Large intestine (tissue), 12 donors: ENCODE data around the gene MAPKAPK3. TPM values are rescaled to one million over a fixed set of nuclear protein-coding genes. Genes with fewer than 3 reads are reported as not detected.

Experiments
- DNase-seq, 2 donors: peaks; one replicate each; pipeline versions ENCODE4 v3.0.0 to v3.0.0-alpha.2; 2013
- H3K27ac ChIP-seq: one replicate; pipeline ENCODE4 v1.5.1; 2013; ENCODE audit warnings: low read length
- H3K27me3 ChIP-seq: 2 replicates; pipeline ENCODE4 v1.6.1; 2013; ENCODE audit warnings: low read length; ENCODE audit not compliant: control insufficient read depth, insufficient read depth
- H3K36me3 ChIP-seq: 2 replicates; pipeline ENCODE4 v1.6.1; 2013; ENCODE audit warnings: low read length; ENCODE audit not compliant: control insufficient read depth, insufficient read depth
- H3K4me1 ChIP-seq: one replicate; pipeline ENCODE4 v1.6.1; 2013; ENCODE audit warnings: low read length; ENCODE audit not compliant: control insufficient read depth, insufficient read depth
- H3K4me3 ChIP-seq: one replicate; pipeline ENCODE4 v1.5.1; 2013; ENCODE audit warnings: low read length
- H3K9me3 ChIP-seq: one replicate; pipeline ENCODE4 v1.6.1; 2013; ENCODE audit warnings: mild to moderate bottlenecking, low read depth, low read length, moderate library complexity; ENCODE audit not compliant: control insufficient read depth
- WGBS: methylation state at CpG from one replicate; pipeline ENCODE4 v1.1.5; 2013; ENCODE audit warnings: low lambda C conversion rate; ENCODE audit not compliant: insufficient coverage; 5-methylcytosine and 5-hydroxymethylcytosine counted together
- long read RNA-seq, 11 donors: transcript quantifications; one replicate each; lab custom pipeline, GENCODE V29; 2026
- polyA plus RNA-seq: library from polyadenylated mRNA; unstranded; fragments of 120-200 nt; gene quantifications from one replicate; pipeline ENCODE4 v1.2.1, GENCODE V29; 2013

The MAPKAPK3 gene
- 81.6 TPM for polyA plus RNA-seq
- long read RNA-seq, donor 1, transcript MAPKAPK3-201 (11 exons, 2,500 nt), result major isoform, 6 of 27 reads
- long read RNA-seq, donor 1, partial matches to known transcripts, result 19 of 27 reads
- long read RNA-seq, donor 1, other reads (novel, unspliced or antisense), result 0 of 27 reads
- long read RNA-seq, donor 2, transcript MAPKAPK3-201 (11 exons, 2,500 nt), result major isoform, 5 of 18 reads
- long read RNA-seq, donor 2, partial matches to known transcripts, result 9 of 18 reads
- long read RNA-seq, donor 2, other reads (novel, unspliced or antisense), result 0 of 18 reads
- long read RNA-seq, donor 3, result 0 reads
- long read RNA-seq, donor 4, partial matches to known transcripts, result 0 of 3 reads
- long read RNA-seq, donor 4, other reads (novel, unspliced or antisense), result 0 of 3 reads
- long read RNA-seq, donor 5, partial matches to known transcripts, result 0 of 4 reads
- long read RNA-seq, donor 5, other reads (novel, unspliced or antisense), result 0 of 4 reads
- long read RNA-seq, donor 6, transcript MAPKAPK3-201 (11 exons, 2,500 nt), result major isoform, 5 of 26 reads
- long read RNA-seq, donor 6, partial matches to known transcripts, result 17 of 26 reads
- long read RNA-seq, donor 6, other reads (novel, unspliced or antisense), result 0 of 26 reads
- long read RNA-seq, donor 7, partial matches to known transcripts, result 0 of 5 reads
- long read RNA-seq, donor 7, other reads (novel, unspliced or antisense), result 0 of 5 reads
- long read RNA-seq, donor 8, transcript MAPKAPK3-201 (11 exons, 2,500 nt), result major isoform, 5 of 21 reads
- long read RNA-seq, donor 8, partial matches to known transcripts, result 10 of 21 reads
- long read RNA-seq, donor 8, other reads (novel, unspliced or antisense), result 0 of 21 reads
- long read RNA-seq, donor 9, partial matches to known transcripts, result 0 of 5 reads
- long read RNA-seq, donor 9, other reads (novel, unspliced or antisense), result 0 of 5 reads
- long read RNA-seq, donor 10, transcript MAPKAPK3-201 (11 exons, 2,500 nt), result major isoform, 9 of 26 reads
- long read RNA-seq, donor 10, partial matches to known transcripts, result 15 of 26 reads
- long read RNA-seq, donor 10, other reads (novel, unspliced or antisense), result 0 of 26 reads
- long read RNA-seq, donor 11, transcript MAPKAPK3-201 (11 exons, 2,500 nt), result major isoform, 6 of 26 reads
- long read RNA-seq, donor 11, partial matches to known transcripts, result 17 of 26 reads
- long read RNA-seq, donor 11, other reads (novel, unspliced or antisense), result 0 of 26 reads

DNA sequence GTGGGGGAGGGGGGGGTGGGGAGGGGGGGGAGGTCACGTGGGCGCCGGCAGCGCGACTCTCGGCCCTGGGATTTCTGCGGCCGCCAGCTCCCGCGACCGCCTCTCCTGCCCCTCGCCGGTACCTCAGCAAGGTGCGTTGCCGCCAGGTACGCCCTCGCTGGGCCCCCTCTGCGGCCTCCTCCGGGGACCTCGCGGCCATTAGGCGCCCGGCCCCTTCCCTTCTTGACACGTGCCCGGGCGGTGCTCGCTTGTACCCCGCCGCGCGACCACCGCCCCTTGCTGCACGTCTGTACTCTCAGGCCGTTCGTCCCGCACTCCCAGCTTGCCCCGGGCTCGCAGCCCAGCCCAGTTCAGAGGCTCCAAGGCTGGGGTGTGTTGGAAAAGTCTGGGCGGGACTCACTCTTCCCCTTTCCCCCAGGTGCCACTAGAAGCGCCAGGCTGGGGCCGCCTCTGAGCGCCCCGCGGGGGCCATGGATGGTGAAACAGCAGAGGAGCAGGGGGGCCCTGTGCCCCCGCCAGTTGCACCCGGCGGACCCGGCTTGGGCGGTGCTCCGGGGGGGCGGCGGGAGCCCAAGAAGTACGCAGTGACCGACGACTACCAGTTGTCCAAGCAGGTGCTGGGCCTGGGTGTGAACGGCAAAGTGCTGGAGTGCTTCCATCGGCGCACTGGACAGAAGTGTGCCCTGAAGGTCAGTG is at the start of gene MAPKAPK3:
Gene MAPKAPK3, plus strand, starts transcription at position 56 of the 696 bp plus-strand sequence. Its CDS starts 415 bp downstream, at position 471.
- no CpG with 5 or more reads among the region's 58 CpGs for WGBS
- peak within 1 kb of the TSS; percentile 86 for H3K27ac ChIP-seq
- H3K36me3 ChIP-seq, result peaks cover 11% of the 10 kb centered on the region
- no peaks in the 10 kb centered on the region for H3K9me3 ChIP-seq
- DNase-seq, result peak; percentile 79 to 92
- no peaks in the 10 kb centered on the region for H3K27me3 ChIP-seq
- peak within 1 kb of the TSS; percentile 74 for H3K4me3 ChIP-seq
- H3K4me1 ChIP-seq, result peaks cover 29% of the 10 kb centered on the region

DNA sequence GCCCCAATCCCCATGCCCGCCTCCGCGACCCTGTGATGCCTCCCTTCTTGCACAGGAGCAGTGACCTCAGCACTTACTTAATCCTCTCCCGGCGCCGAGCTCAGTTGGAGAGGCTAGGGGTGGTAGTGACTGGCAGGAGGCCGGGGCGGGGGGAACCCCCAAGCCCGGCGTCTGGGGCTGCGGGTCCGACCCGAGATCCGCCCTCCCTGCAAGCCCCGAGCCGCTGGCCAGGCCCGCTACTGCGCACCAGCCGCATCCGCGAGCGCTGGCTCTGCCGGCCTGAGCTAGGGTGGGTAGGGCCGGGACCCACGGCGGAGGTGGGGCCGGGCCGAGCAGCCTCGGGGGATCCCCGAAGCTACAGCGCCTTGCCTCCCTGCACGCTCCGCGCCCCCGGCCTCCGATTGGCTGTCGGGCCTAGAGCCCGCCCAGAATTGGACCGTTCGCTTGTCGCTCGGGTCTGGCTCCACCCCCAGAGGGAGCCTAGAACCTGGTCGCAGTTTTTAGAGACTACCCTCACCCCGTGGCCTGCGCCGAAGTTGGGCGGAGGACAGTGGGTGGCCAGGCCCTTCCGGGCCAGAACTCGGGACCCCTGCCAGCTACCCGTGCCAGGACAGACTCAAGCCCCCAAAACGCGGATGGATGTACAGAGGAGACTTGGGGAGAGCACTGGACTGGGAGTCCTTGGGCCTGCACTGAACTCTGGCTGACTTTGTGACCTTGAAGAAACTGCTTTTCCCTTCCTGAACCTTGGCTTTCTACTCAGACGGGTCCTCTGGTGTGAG is 49.4 kb upstream of the MAPKAPK3 start, which contains the start of gene C3orf18:
Gene C3orf18, minus strand, starts transcription at position 362 of the 782 bp plus-strand sequence. CDS start 2,048 bp downstream, outside the sequence.
- no CpG with 5 or more reads among the region's 53 CpGs for WGBS
- no peaks in the 10 kb centered on the region for H3K9me3 ChIP-seq
- peak within 1 kb of the TSS; percentile 89 for H3K27ac ChIP-seq
- peaks cover 40% of the 10 kb centered on the region for H3K4me1 ChIP-seq
- DNase-seq, result peak; percentile 77 to 87
- H3K4me3 ChIP-seq, result peak within 1 kb of the TSS; percentile 99
- peaks cover 15% of the 10 kb centered on the region for H3K27me3 ChIP-seq
- peaks cover 4% of the 10 kb centered on the region for H3K36me3 ChIP-seq

DNA sequence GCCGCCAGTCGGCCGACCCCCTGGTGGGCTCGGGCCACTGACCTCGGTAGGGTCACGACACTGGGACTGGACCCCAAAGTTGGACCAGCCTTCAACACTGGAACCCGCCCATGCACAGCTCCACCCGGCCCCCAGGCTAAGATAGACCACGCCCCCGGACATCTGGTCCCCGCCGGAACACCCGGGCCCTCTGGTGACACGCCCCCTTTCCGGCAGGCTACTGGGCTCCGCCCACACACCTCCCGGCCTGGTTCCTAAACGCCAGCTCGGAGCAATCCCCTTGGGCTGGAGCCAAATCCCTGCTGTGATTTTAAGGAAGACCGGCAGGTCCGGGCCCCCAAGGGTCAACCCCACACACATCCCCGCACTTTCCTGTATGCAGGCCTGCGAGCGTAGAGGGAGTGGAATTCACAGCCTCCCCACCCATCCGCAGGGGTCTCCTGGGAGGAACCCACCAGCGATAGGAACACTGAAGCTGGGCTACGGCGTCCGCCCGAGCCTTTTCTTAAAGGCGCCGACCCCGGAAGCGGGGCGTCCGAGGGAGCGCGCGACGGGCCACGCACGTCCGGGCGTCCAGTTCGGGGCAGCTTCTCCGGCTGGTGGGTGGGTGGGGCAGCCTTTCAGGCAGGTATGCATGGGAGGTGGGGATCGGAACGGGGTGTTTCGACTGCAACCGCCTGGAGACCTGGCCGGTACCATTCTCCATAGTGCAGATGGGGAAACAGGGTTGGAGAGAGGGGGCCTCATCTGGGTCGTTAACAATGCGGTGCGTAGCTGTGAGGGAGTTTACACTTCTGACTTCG is 47.8 kb upstream of the MAPKAPK3 start, which contains the start of gene HEMK1:
Gene HEMK1, plus strand, starts transcription at position 576 of the 803 bp plus-strand sequence. CDS start 1,583 bp downstream, outside the sequence.
- Histone ChIP-seq H3K9me3 (no peaks in the 10 kb centered on the region), H3K4me3 (peak within 1 kb of the TSS; percentile 99), H3K27ac (peak within 1 kb of the TSS; percentile 89), H3K27me3 (peaks cover 15% of the 10 kb centered on the region), H3K4me1 (peaks cover 55% of the 10 kb centered on the region), H3K36me3 (peaks cover 17% of the 10 kb centered on the region)
- peak; percentile 96 to 98 for DNase-seq
- no CpG with 5 or more reads among the region's 55 CpGs for WGBS

DNA sequence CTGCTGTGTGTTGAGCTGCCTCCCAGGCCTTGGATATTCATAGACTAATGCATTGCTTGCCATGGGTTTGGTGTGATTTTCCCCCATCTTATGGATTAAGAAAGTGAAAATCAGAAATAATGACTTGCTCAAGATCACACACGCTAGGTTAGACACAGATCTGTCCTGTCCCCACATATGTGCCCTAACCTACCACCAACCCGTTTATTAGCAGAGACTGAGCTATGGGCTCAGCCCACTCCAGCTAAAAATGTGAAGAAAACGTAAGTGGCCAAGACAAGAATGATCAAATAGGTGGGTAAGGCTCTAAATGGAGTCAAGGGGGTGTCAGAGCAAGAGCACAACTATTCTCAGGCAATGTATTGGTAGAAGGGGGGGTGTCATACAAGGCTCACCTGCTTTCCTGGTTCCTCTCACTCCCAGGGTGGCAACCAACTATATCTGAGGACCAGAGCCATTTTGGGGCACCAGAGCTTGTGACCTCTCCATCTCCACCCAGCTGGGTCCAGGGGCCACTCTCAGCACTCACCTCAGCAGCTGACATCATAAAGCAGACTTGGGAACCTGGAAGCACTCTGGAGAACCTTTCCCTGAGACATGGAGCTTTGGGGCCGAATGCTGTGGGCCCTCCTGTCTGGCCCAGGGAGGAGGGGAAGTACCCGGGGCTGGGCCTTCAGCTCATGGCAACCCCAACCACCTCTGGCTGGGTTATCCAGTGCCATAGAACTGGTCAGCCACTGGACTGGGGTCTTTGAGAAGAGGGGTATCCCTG is 46.3 kb upstream of the MAPKAPK3 start:
- H3K9me3 ChIP-seq, result no peaks in the 10 kb centered on the region
- H3K4me3 ChIP-seq, result no peak overlapping the region
- H3K4me1 ChIP-seq, result peaks cover 55% of the 10 kb centered on the region
- peaks cover 11% of the 10 kb centered on the region for H3K27me3 ChIP-seq
- H3K27ac ChIP-seq, result peak overlapping the region; percentile 89
- peak in 1 of 2 donors; percentile 63 for DNase-seq
- WGBS, result 86% methylated on average over 1 of the region's 5 CpGs
- H3K36me3 ChIP-seq, result peaks cover 21% of the 10 kb centered on the region

DNA sequence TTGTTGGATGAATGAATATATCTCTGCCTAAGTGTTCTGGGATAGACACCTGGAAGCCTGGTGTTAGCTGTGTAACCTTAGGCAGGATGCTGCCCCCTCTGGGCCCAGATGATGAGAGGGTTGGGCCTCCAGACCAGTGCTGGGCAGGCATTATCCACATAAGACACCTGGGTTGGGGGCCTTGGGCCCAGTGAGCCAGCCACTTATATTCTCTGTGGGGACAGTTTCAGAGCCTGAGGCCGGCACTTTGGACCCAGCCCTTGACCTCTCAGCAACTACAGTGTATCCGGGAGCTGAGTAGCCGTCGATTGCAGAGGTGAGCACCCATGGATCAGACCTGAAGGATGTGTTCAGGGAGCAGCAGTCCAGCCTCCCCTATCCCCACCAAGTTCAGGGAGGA is 45.5 kb upstream of the MAPKAPK3 start:
- Histone ChIP-seq H3K4me1 (peaks cover 55% of the 10 kb centered on the region), H3K27me3 (peaks cover 8% of the 10 kb centered on the region), H3K36me3 (peaks cover 24% of the 10 kb centered on the region), H3K9me3 (no peaks in the 10 kb centered on the region), H3K4me3 (no peak overlapping the region), H3K27ac (peak overlapping the region; percentile 89)
- peak in 1 of 2 donors; percentile 14 for DNase-seq
- WGBS, result no CpG with 5 or more reads among the region's 4 CpGs

DNA sequence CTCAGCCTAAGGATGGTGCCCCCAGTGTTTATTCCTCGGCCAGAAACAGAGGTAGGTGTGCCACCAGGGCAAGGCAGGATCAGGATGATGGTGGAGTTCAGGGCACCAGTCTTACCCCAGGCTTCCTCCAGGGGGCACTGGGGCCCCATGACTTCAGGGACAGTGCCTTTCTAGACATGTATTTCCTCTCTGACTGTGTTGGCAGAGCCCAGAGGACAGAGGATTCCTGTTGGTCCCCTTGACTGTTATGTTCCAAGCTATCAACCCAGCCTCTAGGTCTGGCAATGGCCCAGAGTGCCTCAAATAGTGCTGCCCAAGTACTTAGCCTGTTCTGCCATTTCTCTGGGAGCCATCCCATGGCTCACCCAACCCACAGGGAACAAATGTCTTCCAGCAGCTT is 44.8 kb upstream of the MAPKAPK3 start:
- DNase-seq, result peak; percentile 66 to 73
- Histone ChIP-seq H3K36me3 (peaks cover 24% of the 10 kb centered on the region), H3K27me3 (peaks cover 2% of the 10 kb centered on the region), H3K4me3 (no peak overlapping the region), H3K27ac (peak overlapping the region; percentile 23), H3K4me1 (peaks cover 53% of the 10 kb centered on the region), H3K9me3 (no peaks in the 10 kb centered on the region)
- whole genome bisulfite sequencing, result no CpG with 5 or more reads among the region's 1 CpG

DNA sequence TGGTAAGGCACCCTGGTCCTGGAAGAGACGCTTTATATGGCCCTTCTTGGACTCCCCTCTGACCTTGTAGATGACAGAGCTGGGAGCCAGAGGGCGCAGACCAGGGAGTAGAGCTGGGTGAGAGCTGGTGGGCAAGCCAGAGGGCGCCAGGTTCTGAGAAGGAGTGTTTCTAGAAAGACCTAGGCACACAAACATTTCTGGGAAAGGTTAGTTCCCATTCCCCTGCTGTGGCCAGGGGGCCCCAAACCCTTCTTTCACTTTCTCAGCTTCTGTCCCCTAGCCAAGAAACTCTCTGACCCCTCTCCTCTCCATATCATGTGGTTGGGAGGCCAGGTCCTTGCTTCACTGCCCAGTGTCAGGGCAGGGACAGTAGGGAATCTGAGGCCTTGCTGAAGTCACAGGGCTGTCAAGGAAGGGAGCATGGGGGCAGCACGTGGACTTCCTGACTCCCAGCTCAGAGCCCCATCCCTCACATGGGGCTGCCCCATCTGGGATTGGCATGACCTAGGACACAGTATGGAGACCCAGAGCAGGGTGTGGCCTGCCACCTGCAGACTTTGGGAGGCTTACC is 44.1 kb upstream of the MAPKAPK3 start:
- Histone ChIP-seq H3K9me3 (no peaks in the 10 kb centered on the region), H3K27ac (peak overlapping the region; percentile 23), H3K36me3 (peaks cover 30% of the 10 kb centered on the region), H3K4me1 (peaks cover 49% of the 10 kb centered on the region), H3K27me3 (no peaks in the 10 kb centered on the region), H3K4me3 (no peak overlapping the region)
- no CpG with 5 or more reads among the region's 4 CpGs for WGBS
- peak; percentile 46 to 72 for DNase-seq
